Endothelial cell (in vitro differentiated cells): ENCODE measurements around the gene ILKAP. TPM values are rescaled to one million over a fixed set of nuclear protein-coding genes. Genes with fewer than 3 reads are reported as not detected.

Experiments used
- DNase-seq: peaks from one replicate; pipeline ENCODE4 v3.0.0; 2021; ENCODE audit warnings: low spot score
- H3K27ac Mint-ChIP-seq: one replicate; pipeline ENCODE4 v1.8.0; 2021; ENCODE audit warnings: mixed read lengths, inconsistent platforms; ENCODE audit not compliant: unreplicated experiment
- H3K27me3 Mint-ChIP-seq: one replicate; pipeline ENCODE4 v1.8.0; 2021; ENCODE audit warnings: mild to moderate bottlenecking, moderate library complexity, mixed read lengths, inconsistent platforms; ENCODE audit not compliant: unreplicated experiment
- H3K36me3 Mint-ChIP-seq: one replicate; pipeline ENCODE4 v1.8.0; 2021; ENCODE audit warnings: mild to moderate bottlenecking, low read depth, mixed read lengths, inconsistent platforms; ENCODE audit not compliant: unreplicated experiment
- H3K4me1 Mint-ChIP-seq: one replicate; pipeline ENCODE4 v1.8.0; 2021; ENCODE audit warnings: mild to moderate bottlenecking, mixed read lengths, inconsistent platforms; ENCODE audit not compliant: unreplicated experiment
- H3K4me3 Mint-ChIP-seq: one replicate; pipeline ENCODE4 v1.8.0; 2021; ENCODE audit warnings: mild to moderate bottlenecking, mixed read lengths, inconsistent platforms; ENCODE audit not compliant: unreplicated experiment
- H3K9me3 Mint-ChIP-seq: one replicate; pipeline ENCODE4 v1.8.0; 2021; ENCODE audit warnings: mixed read lengths, inconsistent platforms; ENCODE audit not compliant: unreplicated experiment
- total RNA-seq: library from RNA; stranded (reverse); fragmentation: NEBNext Ultra II Directional; extraction: Animal tissue kit (Norgen Biotek cat#: 25700); gene quantifications from one replicate; pipeline ENCODE4 v1.2.1, GENCODE V29; 2021; ENCODE audit not compliant: unreplicated experiment
- TF ChIP-seq, protein P1 (sequence below): fragments of 200-600 bp; sonication (generic); IDR thresholded peaks from one replicate; pipeline ENCODE4 v1.5.0; 2021; ENCODE audit warnings: antibody characterized with exemption; ENCODE audit not compliant: unreplicated experiment

The ILKAP gene
- total RNA-seq, 1 donor from 2014 or later: 43.0 TPM

- TF ChIP-seq, protein P1, sequence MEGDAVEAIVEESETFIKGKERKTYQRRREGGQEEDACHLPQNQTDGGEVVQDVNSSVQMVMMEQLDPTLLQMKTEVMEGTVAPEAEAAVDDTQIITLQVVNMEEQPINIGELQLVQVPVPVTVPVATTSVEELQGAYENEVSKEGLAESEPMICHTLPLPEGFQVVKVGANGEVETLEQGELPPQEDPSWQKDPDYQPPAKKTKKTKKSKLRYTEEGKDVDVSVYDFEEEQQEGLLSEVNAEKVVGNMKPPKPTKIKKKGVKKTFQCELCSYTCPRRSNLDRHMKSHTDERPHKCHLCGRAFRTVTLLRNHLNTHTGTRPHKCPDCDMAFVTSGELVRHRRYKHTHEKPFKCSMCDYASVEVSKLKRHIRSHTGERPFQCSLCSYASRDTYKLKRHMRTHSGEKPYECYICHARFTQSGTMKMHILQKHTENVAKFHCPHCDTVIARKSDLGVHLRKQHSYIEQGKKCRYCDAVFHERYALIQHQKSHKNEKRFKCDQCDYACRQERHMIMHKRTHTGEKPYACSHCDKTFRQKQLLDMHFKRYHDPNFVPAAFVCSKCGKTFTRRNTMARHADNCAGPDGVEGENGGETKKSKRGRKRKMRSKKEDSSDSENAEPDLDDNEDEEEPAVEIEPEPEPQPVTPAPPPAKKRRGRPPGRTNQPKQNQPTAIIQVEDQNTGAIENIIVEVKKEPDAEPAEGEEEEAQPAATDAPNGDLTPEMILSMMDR: no peak
- peaks cover 5% of the 10 kb centered on the region for H3K27me3 Mint-ChIP-seq
- DNase-seq: no peak
- peaks cover 9% of the 10 kb centered on the region for H3K36me3 Mint-ChIP-seq
- peak overlapping the region; percentile 94 for H3K4me3 Mint-ChIP-seq
- no peak overlapping the region for H3K27ac Mint-ChIP-seq
- H3K9me3 Mint-ChIP-seq: no peaks in the 10 kb centered on the region
- H3K4me1 Mint-ChIP-seq: peaks cover 10% of the 10 kb centered on the region
These were observed 985 bp downstream of the ILKAP start for GRCh38 chr2:238202326-238203093.

DNA sequence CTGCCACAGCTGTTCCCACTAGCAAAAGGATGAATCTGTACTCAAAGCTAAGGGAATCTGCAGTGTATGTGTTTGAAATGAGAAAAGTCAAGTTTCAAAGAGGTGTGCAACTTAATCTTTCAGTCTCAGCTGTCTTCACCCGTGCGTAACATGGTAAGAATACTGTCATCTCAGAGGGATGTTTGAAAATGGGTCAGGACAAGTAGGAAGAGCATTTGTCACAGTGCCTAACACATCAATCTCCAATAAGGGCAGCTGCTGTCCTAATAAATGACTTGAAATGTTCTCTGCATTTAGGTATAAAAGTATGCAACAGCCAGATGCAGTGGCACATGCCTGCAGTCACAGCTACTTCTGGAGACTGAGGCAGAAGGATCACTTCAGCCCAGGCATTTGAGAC lies 13.1 kb downstream of the ILKAP start:
- peaks cover 42% of the 10 kb centered on the region for H3K36me3 Mint-ChIP-seq

GRCh38 chr2:238187618-238188548 lies 15.6 kb downstream of the ILKAP start:
- Mint-ChIP-seq H3K27ac (no peak overlapping the region), H3K27me3 (no peaks in the 10 kb centered on the region), H3K9me3 (no peaks in the 10 kb centered on the region), H3K4me1 (no peaks in the 10 kb centered on the region), H3K36me3 (peaks cover 56% of the 10 kb centered on the region), H3K4me3 (no peak overlapping the region)
- TF ChIP-seq, protein P1: no peak
- DNase-seq: no peak

More for the DNA sequence above, 13.1 kb downstream of the ILKAP start:
- Mint-ChIP-seq H3K4me1 (no peaks in the 10 kb centered on the region), H3K4me3 (no peak overlapping the region), H3K9me3 (no peaks in the 10 kb centered on the region), H3K27me3 (no peaks in the 10 kb centered on the region), H3K27ac (no peak overlapping the region)
- no peak for DNase-seq
- TF ChIP-seq, protein P1: no peak

GRCh38 chr2:238183821-238184220 lies 19.7 kb downstream of the ILKAP start:
- TF ChIP-seq, protein P1: no peak
- Mint-ChIP-seq H3K4me3 (no peak overlapping the region), H3K9me3 (no peaks in the 10 kb centered on the region), H3K27me3 (no peaks in the 10 kb centered on the region), H3K36me3 (peaks cover 68% of the 10 kb centered on the region), H3K27ac (no peak overlapping the region), H3K4me1 (no peaks in the 10 kb centered on the region)
- DNase-seq: no peak

DNA sequence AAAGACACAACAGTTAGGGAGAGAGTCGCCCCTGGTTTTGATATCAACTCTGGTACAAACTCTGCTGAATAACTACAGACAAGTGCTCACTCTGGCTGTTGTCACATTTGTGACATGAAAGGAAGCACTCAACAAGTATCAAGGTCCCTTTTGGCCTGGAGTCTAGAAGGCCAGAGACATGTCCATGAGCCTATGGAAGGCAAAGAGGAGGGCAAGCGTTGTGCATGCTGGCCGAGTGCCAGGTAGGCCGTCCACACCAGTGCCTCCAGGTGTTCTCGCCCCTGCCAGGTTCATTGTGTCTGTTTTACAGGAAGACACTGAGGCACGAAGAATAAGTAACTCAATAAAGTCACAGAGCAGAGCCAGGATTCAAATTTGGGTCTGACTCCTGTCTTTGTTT lies 21.1 kb downstream of the ILKAP start:
- H3K36me3 Mint-ChIP-seq: peaks cover 63% of the 10 kb centered on the region
- H3K27ac Mint-ChIP-seq: no peak overlapping the region
- H3K4me1 Mint-ChIP-seq: no peaks in the 10 kb centered on the region
- TF ChIP-seq, protein P1: no peak
- DNase-seq: no peak
- no peaks in the 10 kb centered on the region for H3K27me3 Mint-ChIP-seq
- no peak overlapping the region for H3K4me3 Mint-ChIP-seq
- H3K9me3 Mint-ChIP-seq: no peaks in the 10 kb centered on the region
